Measurements from ENCODE around the gene EEF2KMT.

DNA sequence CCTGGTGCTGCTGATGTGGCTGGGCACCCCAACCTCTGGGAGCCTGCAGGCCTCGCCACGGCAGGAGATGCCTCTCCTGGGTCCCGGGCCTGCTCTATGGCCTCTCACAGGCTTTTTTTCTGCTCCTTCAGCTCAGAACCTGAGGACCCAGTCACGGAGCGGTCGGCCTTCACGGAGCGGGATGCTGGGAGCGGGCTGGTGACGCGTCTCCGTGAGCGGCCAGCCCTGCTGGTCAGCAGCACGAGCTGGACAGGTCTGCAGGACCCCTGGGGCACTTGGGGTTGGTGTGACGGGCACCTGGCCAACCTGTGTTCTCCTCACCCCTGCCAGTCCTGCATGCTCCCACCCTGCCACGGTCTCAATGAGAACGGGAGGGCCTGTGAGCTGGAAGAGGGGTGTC is 19.0 kb downstream of the EEF2KMT start:
- TF ChIP-seq, protein P1, sequence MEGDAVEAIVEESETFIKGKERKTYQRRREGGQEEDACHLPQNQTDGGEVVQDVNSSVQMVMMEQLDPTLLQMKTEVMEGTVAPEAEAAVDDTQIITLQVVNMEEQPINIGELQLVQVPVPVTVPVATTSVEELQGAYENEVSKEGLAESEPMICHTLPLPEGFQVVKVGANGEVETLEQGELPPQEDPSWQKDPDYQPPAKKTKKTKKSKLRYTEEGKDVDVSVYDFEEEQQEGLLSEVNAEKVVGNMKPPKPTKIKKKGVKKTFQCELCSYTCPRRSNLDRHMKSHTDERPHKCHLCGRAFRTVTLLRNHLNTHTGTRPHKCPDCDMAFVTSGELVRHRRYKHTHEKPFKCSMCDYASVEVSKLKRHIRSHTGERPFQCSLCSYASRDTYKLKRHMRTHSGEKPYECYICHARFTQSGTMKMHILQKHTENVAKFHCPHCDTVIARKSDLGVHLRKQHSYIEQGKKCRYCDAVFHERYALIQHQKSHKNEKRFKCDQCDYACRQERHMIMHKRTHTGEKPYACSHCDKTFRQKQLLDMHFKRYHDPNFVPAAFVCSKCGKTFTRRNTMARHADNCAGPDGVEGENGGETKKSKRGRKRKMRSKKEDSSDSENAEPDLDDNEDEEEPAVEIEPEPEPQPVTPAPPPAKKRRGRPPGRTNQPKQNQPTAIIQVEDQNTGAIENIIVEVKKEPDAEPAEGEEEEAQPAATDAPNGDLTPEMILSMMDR (IDR thresholded peaks at IDR 0.05), result no peak
- TF ChIP-seq ZFX (IDR thresholded peaks at IDR 0.05; ENCODE audit: borderline replicate concordance), result no peak
